GM23338 (cell line): Measurements from ENCODE around the gene RSU1. TPM values are rescaled to one million over a fixed set of nuclear protein-coding genes. Genes with fewer than 3 reads are reported as not detected.

ENCODE experiments used
- CREB1 ChIP-seq: fragments of 250-450 bp; sonication (Bioruptor Pico); IDR thresholded peaks from 2 replicates; pipeline ENCODE4 v1.5.0; 2020; ENCODE audit warnings: low read depth, mild to moderate bottlenecking, moderate library complexity
- JUNB ChIP-seq: IDR thresholded peaks from one replicate; pipeline ENCODE4 v1.6.1; 2016; ENCODE audit warnings: antibody characterized with exemption; ENCODE audit not compliant: unreplicated experiment
- POLR2AphosphoS5 ChIP-seq: IDR thresholded peaks from 2 replicates; pipeline ENCODE4 v1.6.1; 2016; ENCODE audit warnings: antibody characterized with exemption, low read depth
- STAT1 ChIP-seq: IDR thresholded peaks from one replicate; pipeline ENCODE4 v1.6.1; 2016; ENCODE audit warnings: antibody characterized with exemption; ENCODE audit not compliant: unreplicated experiment
- ZNF114 ChIP-seq: fragments of 250-450 bp; sonication (Bioruptor Pico); IDR thresholded peaks from 2 replicates; pipeline ENCODE4 v1.5.0; 2020; ENCODE audit warnings: mild to moderate bottlenecking, moderate library complexity
- polyA plus RNA-seq: library from polyadenylated mRNA; unstranded; fragments of >200 nt; fragmentation: Nextera tagmentation; extraction: Ambion mirVana; gene quantifications from 2 replicates; pipeline ENCODE4 v1.2.1, GENCODE V29; 2016
- total RNA-seq: library from RNA; depleted of rRNA; stranded (reverse); fragments of >200 nt; shearing (Covaris generic); gene quantifications from 2 replicates; pipeline ENCODE4 v1.2.3, GENCODE V29; 2014
- TF ChIP-seq, protein P1 (sequence below): fragments of 250-450 bp; sonication (Bioruptor Pico); IDR thresholded peaks from 2 replicates; pipeline ENCODE4 v1.5.0; 2020; ENCODE audit warnings: mild to moderate bottlenecking, moderate library complexity
- TF ChIP-seq, protein P2 (sequence below): IDR thresholded peaks from one replicate; pipeline ENCODE4 v1.6.1; 2018; ENCODE audit warnings: antibody characterized with exemption; ENCODE audit not compliant: unreplicated experiment

Gene RSU1
- total and polyA plus RNA-seq, 2 experiments from 2014 or later: 62.7 to 96.2 TPM

DNA sequence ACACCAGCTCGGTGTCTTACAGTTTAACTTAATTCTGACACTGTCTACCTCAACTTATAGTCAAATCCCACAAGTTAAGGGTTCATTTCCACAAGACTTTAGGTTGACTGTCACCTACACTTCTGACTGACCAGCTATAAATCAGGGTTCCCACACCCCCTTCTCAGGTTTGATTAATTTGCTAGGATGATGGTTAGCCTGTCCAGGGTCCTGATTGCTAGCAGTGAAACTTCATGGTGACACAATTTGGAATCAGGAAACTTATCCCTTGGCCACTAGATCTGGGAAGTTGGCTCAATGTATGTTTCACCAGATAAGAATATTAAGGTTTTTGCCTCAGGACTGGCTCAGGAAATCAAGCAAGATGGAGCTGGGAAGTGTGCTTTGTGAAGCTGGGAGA lies 2.8 kb upstream of the RSU1 start (continued):
- TF ChIP-seq, protein P1, sequence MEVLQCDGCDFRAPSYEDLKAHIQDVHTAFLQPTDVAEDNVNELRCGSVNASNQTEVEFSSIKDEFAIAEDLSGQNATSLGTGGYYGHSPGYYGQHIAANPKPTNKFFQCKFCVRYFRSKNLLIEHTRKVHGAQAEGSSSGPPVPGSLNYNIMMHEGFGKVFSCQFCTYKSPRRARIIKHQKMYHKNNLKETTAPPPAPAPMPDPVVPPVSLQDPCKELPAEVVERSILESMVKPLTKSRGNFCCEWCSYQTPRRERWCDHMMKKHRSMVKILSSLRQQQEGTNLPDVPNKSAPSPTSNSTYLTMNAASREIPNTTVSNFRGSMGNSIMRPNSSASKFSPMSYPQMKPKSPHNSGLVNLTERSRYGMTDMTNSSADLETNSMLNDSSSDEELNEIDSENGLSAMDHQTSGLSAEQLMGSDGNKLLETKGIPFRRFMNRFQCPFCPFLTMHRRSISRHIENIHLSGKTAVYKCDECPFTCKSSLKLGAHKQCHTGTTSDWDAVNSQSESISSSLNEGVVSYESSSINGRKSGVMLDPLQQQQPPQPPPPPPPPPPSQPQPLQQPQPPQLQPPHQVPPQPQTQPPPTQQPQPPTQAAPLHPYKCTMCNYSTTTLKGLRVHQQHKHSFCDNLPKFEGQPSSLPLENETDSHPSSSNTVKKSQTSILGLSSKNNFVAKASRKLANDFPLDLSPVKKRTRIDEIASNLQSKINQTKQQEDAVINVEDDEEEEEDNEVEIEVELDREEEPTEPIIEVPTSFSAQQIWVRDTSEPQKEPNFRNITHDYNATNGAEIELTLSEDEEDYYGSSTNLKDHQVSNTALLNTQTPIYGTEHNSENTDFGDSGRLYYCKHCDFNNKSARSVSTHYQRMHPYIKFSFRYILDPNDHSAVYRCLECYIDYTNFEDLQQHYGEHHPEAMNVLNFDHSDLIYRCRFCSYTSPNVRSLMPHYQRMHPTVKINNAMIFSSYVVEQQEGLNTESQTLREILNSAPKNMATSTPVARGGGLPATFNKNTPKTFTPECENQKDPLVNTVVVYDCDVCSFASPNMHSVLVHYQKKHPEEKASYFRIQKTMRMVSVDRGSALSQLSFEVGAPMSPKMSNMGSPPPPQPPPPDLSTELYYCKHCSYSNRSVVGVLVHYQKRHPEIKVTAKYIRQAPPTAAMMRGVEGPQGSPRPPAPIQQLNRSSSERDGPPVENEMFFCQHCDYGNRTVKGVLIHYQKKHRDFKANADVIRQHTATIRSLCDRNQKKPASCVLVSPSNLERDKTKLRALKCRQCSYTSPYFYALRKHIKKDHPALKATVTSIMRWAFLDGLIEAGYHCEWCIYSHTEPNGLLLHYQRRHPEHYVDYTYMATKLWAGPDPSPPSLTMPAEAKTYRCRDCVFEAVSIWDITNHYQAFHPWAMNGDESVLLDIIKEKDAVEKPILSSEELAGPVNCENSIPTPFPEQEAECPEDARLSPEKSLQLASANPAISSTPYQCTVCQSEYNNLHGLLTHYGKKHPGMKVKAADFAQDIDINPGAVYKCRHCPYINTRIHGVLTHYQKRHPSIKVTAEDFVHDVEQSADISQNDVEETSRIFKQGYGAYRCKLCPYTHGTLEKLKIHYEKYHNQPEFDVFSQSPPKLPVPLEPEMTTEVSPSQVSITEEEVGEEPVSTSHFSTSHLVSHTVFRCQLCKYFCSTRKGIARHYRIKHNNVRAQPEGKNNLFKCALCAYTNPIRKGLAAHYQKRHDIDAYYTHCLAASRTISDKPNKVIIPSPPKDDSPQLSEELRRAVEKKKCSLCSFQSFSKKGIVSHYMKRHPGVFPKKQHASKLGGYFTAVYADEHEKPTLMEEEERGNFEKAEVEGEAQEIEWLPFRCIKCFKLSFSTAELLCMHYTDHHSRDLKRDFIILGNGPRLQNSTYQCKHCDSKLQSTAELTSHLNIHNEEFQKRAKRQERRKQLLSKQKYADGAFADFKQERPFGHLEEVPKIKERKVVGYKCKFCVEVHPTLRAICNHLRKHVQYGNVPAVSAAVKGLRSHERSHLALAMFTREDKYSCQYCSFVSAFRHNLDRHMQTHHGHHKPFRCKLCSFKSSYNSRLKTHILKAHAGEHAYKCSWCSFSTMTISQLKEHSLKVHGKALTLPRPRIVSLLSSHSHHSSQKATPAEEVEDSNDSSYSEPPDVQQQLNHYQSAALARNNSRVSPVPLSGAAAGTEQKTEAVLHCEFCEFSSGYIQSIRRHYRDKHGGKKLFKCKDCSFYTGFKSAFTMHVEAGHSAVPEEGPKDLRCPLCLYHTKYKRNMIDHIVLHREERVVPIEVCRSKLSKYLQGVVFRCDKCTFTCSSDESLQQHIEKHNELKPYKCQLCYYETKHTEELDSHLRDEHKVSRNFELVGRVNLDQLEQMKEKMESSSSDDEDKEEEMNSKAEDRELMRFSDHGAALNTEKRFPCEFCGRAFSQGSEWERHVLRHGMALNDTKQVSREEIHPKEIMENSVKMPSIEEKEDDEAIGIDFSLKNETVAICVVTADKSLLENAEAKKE: no peak
- TF ChIP-seq STAT1 (no peak), ZNF114 (no peak), POLR2AphosphoS5 (no peak), CREB1 (CRISPR knock-in tag) (no peak), JUNB (no peak)
- TF ChIP-seq, protein P2, sequence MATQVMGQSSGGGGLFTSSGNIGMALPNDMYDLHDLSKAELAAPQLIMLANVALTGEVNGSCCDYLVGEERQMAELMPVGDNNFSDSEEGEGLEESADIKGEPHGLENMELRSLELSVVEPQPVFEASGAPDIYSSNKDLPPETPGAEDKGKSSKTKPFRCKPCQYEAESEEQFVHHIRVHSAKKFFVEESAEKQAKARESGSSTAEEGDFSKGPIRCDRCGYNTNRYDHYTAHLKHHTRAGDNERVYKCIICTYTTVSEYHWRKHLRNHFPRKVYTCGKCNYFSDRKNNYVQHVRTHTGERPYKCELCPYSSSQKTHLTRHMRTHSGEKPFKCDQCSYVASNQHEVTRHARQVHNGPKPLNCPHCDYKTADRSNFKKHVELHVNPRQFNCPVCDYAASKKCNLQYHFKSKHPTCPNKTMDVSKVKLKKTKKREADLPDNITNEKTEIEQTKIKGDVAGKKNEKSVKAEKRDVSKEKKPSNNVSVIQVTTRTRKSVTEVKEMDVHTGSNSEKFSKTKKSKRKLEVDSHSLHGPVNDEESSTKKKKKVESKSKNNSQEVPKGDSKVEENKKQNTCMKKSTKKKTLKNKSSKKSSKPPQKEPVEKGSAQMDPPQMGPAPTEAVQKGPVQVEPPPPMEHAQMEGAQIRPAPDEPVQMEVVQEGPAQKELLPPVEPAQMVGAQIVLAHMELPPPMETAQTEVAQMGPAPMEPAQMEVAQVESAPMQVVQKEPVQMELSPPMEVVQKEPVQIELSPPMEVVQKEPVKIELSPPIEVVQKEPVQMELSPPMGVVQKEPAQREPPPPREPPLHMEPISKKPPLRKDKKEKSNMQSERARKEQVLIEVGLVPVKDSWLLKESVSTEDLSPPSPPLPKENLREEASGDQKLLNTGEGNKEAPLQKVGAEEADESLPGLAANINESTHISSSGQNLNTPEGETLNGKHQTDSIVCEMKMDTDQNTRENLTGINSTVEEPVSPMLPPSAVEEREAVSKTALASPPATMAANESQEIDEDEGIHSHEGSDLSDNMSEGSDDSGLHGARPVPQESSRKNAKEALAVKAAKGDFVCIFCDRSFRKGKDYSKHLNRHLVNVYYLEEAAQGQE: no peak
